ENCODE results near the gene BMPR1A. TPM values are rescaled to one million over a fixed set of nuclear protein-coding genes. Genes with fewer than 3 reads are reported as not detected.

BMPR1A gene
- total RNA-seq, 2 donors from 2014 or later = 9.9 to 12.2 TPM

DNA sequence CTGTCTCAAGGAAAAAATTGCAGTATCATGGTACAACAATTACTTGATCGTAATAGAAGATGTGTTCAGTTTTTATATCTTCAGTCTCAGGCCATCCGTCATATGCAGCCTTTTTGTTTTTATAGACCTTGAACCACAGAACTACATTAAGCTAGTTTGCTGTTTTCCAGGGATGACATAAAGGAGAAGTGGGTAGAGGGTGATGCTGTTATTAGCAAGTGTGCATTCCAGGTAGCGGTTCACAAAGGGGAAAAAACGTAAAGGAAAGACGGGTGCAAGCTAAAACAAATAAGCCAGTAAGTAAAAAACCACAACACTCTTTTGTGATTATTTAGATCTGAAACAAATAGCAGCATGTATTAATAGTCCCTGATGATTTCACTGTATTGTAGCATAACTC is 71.7 kb downstream of the BMPR1A start:
- no peak for TF ChIP-seq POLR2A (IDR thresholded peaks at IDR 0.05)
- TF ChIP-seq, protein P1, sequence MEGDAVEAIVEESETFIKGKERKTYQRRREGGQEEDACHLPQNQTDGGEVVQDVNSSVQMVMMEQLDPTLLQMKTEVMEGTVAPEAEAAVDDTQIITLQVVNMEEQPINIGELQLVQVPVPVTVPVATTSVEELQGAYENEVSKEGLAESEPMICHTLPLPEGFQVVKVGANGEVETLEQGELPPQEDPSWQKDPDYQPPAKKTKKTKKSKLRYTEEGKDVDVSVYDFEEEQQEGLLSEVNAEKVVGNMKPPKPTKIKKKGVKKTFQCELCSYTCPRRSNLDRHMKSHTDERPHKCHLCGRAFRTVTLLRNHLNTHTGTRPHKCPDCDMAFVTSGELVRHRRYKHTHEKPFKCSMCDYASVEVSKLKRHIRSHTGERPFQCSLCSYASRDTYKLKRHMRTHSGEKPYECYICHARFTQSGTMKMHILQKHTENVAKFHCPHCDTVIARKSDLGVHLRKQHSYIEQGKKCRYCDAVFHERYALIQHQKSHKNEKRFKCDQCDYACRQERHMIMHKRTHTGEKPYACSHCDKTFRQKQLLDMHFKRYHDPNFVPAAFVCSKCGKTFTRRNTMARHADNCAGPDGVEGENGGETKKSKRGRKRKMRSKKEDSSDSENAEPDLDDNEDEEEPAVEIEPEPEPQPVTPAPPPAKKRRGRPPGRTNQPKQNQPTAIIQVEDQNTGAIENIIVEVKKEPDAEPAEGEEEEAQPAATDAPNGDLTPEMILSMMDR (IDR thresholded peaks at IDR 0.05) = no peak
- no peak overlapping the region for H3K4me3 ChIP-seq
- ATAC-seq (no peak), DNase-seq (no peak)
- no peaks in the 10 kb centered on the region for H3K36me3 ChIP-seq (replicated peaks in 1 of 2; ENCODE audit: insufficient read depth in 1 of 2, low read depth in 2 of 2)
- intact Hi-C loops (cut with DNase I) = no loop called here
- H3K9me3 ChIP-seq = no peaks in the 10 kb centered on the region
- peaks cover 18% of the 10 kb centered on the region for H3K4me1 ChIP-seq
- H3K27ac ChIP-seq = no peak overlapping the region
- WGBS, 2 donors = 89 to 93% methylated on average over 5 of the region's 5 CpGs
- H3K27me3 ChIP-seq = no peaks in the 10 kb centered on the region

DNA sequence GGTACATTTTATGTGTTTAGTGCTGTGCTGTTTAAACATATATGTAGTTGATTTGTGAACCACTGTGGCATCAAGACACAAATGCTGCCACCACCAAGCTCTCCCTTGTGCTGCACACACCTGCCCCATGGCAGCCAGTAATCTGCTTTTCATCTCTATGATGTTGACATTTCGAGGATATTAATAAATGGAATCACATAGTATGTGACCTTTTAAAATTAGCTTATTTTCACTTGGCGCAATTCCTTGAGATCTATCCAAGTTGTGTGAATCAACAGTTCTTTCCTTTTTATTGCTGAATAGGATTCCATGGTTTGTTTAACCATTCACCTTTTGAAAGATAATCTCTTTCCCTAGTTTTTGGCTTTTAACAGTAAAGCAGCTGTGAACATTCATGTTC is 73.1 kb downstream of the BMPR1A start:
- intact Hi-C loops (cut with DNase I) = no loop called here
- no peak for ATAC-seq
- WGBS, 2 donors = 24 to 26% methylated on average over 2 of the region's 2 CpGs

DNA sequence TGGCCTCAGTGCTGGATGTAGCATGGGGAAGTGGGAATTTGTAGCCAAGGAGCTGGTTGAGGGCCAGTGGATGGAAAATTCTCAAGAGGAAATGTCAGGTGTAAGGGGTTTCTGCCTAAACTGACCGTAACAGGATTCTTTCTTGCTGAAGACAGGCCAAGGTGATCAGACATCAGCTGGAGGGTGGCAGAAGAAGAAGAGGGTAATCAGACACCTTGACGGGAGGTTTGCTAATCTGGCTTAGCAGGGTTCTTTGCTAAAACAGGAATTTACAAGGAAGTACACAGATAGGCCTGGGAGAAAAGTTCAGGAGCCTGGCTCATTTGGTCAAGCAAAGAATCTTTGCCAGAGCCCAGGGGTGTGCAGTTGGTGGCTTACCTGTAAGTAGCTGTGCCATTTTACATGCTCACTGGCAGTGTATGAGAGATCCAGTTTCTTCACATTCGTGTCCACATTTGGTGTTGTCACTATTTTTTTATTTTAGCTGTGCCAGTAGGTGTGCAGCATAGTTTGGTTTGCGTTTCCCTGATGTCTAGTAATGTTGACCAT is 73.7 kb downstream of the BMPR1A start:
- peak overlapping the region in 1 of 4 donors; percentile 0 for H3K27ac ChIP-seq
- H3K36me3 ChIP-seq (replicated peaks in 1 of 2; ENCODE audit: insufficient read depth in 1 of 2, low read depth in 2 of 2) = no peaks in the 10 kb centered on the region
- DNase-seq (no peak), ATAC-seq (no peak)
- H3K4me1 ChIP-seq = peaks cover 33% of the 10 kb centered on the region
- TF ChIP-seq, protein P1 (IDR thresholded peaks at IDR 0.05) = no peak
- no peak for TF ChIP-seq POLR2A (IDR thresholded peaks at IDR 0.05)
- intact Hi-C loops (cut with DNase I) = no loop called here
- WGBS, 2 donors = 50 to 60% methylated on average over 4 of the region's 4 CpGs
- no peaks in the 10 kb centered on the region for H3K27me3 ChIP-seq
- H3K9me3 ChIP-seq = no peaks in the 10 kb centered on the region
- H3K4me3 ChIP-seq = no peak overlapping the region

More for the DNA sequence above, 73.1 kb downstream of the BMPR1A start:
- no peaks in the 10 kb centered on the region for H3K9me3 ChIP-seq
- H3K4me1 ChIP-seq = peaks cover 27% of the 10 kb centered on the region
- no peaks in the 10 kb centered on the region for H3K36me3 ChIP-seq (replicated peaks in 1 of 2; ENCODE audit: insufficient read depth in 1 of 2, low read depth in 2 of 2)
- no peak overlapping the region for H3K4me3 ChIP-seq
- H3K27me3 ChIP-seq = no peaks in the 10 kb centered on the region
- no peak for DNase-seq
- TF ChIP-seq, protein P1 (IDR thresholded peaks at IDR 0.05) = no peak
- TF ChIP-seq POLR2A (IDR thresholded peaks at IDR 0.05) = no peak
- H3K27ac ChIP-seq = no peak overlapping the region

DNA sequence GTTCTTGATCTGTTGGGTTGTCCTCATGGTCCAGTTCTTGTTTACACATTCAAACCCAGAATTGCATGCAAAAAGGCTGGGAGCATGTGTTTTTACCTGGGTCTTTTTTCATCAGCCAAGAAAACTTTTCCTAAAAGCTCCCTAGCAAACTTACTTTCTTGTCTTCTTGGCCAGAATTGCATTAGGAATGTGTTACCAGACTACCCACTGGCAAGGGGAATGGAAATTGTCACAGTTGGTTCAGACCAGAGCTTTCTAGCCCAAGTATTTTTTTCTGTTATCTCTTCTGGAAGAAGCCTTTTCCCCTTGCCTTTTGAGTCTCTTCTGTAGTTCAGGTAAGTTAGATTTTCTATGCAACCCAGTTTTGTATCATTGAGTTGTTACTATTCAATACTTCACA is 77.5 kb downstream of the BMPR1A start:
- peaks cover 34% of the 10 kb centered on the region for H3K4me1 ChIP-seq
- no peaks in the 10 kb centered on the region for H3K36me3 ChIP-seq (replicated peaks in 1 of 2; ENCODE audit: insufficient read depth in 1 of 2, low read depth in 2 of 2)
- H3K27ac ChIP-seq = no peak overlapping the region
- DNase-seq = no peak
- no peak for ATAC-seq
- H3K9me3 ChIP-seq = no peaks in the 10 kb centered on the region
- TF ChIP-seq, protein P1 (IDR thresholded peaks at IDR 0.05) = no peak
- no peak for TF ChIP-seq POLR2A (IDR thresholded peaks at IDR 0.05)
- H3K27me3 ChIP-seq = no peaks in the 10 kb centered on the region
- no peak overlapping the region for H3K4me3 ChIP-seq
- intact Hi-C loops (cut with DNase I) = no loop called here

DNA sequence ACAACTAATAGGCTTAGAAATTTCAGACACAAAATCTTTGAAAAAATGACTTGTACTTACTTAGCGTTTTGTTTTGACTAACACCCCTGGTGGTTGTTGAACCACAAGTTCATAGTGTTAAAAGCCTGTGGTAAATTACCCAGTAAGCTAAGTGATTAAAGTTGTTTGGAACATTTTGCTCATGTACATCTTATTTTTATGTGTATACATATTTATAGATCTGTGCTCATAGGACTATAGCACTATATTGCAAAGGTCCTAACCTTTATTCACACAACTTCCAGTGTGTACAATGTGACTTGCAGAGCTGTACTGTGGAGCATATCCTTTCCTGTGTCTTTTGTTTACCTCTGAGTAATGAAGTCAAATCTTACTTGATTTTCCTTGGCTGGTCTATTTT is 79.6 kb downstream of the BMPR1A start:
- WGBS, 2 donors = 85 to 88% methylated on average over 1 of the region's 1 CpG
- ATAC-seq (no peak), DNase-seq (no peak)
- TF ChIP-seq POLR2A (IDR thresholded peaks at IDR 0.05) = no peak
- TF ChIP-seq, protein P1 (IDR thresholded peaks at IDR 0.05) = no peak
- Histone ChIP-seq H3K4me3 (no peak overlapping the region), H3K36me3 (replicated peaks in 1 of 2; ENCODE audit: insufficient read depth in 1 of 2, low read depth in 2 of 2) (no peaks in the 10 kb centered on the region), H3K9me3 (no peaks in the 10 kb centered on the region), H3K27me3 (no peaks in the 10 kb centered on the region), H3K4me1 (peaks cover 17% of the 10 kb centered on the region), H3K27ac (no peak overlapping the region)
- intact Hi-C loops (cut with DNase I) = no loop called here

Data from body of pancreas (tissue), 4 donors.